Muscle of leg (tissue), 11 donors: ENCODE data around the gene ZNF83. TPM values are rescaled to one million over a fixed set of nuclear protein-coding genes. Genes with fewer than 3 reads are reported as not detected.
A peak's percentile ranks its signal among the peaks of the same experiment; 100 is the strongest.
"Not testable (repeated sequence)": the region's sequence is repeated elsewhere in the genome, so short reads cannot be mapped to it uniquely, and the experiment has no call there.

Experiments used
- DNase-seq: peaks from one replicate; pipeline ENCODE4 v3.0.0; 2013
- H3K27ac ChIP-seq: one replicate; pipeline ENCODE4 v1.5.1; 2013; ENCODE audit warnings: mild to moderate bottlenecking, low read length, control low read depth
- H3K27me3 ChIP-seq: one replicate; pipeline ENCODE4 v1.6.1; 2013; ENCODE audit warnings: low read length; ENCODE audit not compliant: control insufficient read depth, insufficient read depth
- H3K36me3 ChIP-seq: one replicate; pipeline ENCODE4 v1.6.1; 2013; ENCODE audit warnings: low read length; ENCODE audit not compliant: control insufficient read depth, insufficient read depth
- H3K4me1 ChIP-seq: one replicate; pipeline ENCODE4 v1.6.1; 2013; ENCODE audit warnings: low read length; ENCODE audit not compliant: control insufficient read depth, insufficient read depth
- H3K4me3 ChIP-seq: one replicate; pipeline ENCODE4 v1.5.1; 2013; ENCODE audit warnings: low read length, control low read depth
- H3K9me3 ChIP-seq: replicated peaks from 2 replicates; pipeline ENCODE4 v1.6.1; 2013; ENCODE audit warnings: low read depth, low read length; ENCODE audit not compliant: control insufficient read depth
- WGBS: methylation state at CpG from one replicate; pipeline ENCODE4 v1.1.5; 2013; ENCODE audit warnings: missing lambda C conversion rate; ENCODE audit not compliant: insufficient coverage; 5-methylcytosine and 5-hydroxymethylcytosine counted together
- polyA plus RNA-seq, 8 donors: library from polyadenylated mRNA; unstranded; fragments of 120-200 nt; gene quantifications; one replicate each; pipeline versions ENCODE4 v1.2.1 to v1.2.3, GENCODE V29; 2013; ENCODE audit warnings: inconsistent platforms in 1 of 8, low replicate concordance in 1 of 8; ENCODE audit not compliant: insufficient read length in 8 of 8, insufficient read depth in 1 of 8
- total RNA-seq: library from RNA; stranded (reverse); fragments of 120-200 nt; gene quantifications from one replicate; pipeline ENCODE4 v1.2.4, GENCODE V29; 2013

ZNF83 gene
- total and polyA plus RNA-seq, 9 donors, result 25.6 to 53.9 (median 38.9) TPM

DNA sequence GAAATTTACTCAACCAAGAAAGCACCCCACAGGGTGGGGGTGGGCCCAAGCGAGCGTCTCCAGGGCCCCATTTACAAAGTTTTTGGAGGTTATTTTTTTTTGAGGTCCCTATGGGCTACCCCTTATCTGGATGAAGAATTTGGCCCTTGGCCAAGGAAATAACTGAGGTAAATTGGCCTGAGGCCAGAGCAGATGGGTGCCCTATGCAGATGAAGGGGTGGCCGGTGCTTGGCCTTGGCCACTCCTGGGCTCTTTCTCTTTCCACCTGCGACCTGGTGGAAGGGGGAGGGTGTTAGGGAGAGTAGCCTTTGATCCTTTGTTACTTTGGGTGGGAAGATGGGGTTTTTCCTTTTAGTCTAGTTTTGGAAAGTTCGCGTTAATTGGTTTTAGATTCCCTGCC is 52.6 kb downstream of the ZNF83 start:
- H3K4me1 ChIP-seq, result peaks cover 2% of the 10 kb centered on the region
- DNase-seq, result peak; percentile 15
- H3K27me3 ChIP-seq, result no peaks in the 10 kb centered on the region
- no peaks in the 10 kb centered on the region for H3K9me3 ChIP-seq
- peaks cover 18% of the 10 kb centered on the region for H3K36me3 ChIP-seq
- H3K4me3 ChIP-seq, result no peak overlapping the region
- WGBS, result 95% methylated on average over 2 of the region's 6 CpGs
- peak overlapping the region; percentile 47 for H3K27ac ChIP-seq

DNA sequence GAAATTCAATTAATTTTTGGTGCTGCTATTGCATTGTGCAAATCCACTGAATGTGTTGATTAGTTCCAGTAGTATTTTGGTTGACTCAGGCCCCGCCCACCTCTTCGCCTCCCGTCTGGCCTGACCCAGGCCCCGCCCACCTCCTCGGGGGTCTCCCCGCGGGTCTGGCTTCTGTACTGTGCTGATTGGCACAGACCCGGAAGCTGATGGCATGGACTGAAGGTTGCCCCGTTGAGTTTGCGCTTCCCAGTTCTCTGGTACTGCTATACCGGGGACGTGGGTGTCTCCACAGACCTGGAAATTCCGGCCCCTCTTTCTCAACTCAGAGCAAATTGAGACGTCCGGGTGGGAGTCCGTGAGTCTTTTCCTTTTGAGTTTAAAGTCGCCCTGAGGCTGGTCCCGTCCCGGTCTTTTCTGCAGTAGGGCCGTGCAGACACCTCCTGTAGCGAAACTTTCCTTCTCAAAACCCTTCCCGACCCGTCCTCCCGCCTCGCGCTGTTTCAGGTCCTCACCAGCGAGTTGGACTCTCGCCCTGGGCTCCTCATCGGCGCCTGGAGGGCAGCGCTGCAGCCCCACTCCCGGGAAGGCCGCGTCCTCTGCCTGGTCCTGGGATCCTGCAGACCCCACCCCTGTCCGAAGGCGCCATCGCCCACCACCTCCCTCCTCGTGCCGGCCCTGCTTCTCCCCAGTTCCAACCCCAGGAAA is 53.3 kb downstream of the ZNF83 start:
- Histone ChIP-seq H3K27ac (peak overlapping the region; percentile 47), H3K36me3 (peaks cover 19% of the 10 kb centered on the region), H3K27me3 (no peaks in the 10 kb centered on the region), H3K4me3 (peak overlapping the region; percentile 41), H3K9me3 (no peaks in the 10 kb centered on the region), H3K4me1 (peaks cover 2% of the 10 kb centered on the region)
- WGBS, result 26% methylated on average over 30 of the region's 39 CpGs
- peak; percentile 69 for DNase-seq

DNA sequence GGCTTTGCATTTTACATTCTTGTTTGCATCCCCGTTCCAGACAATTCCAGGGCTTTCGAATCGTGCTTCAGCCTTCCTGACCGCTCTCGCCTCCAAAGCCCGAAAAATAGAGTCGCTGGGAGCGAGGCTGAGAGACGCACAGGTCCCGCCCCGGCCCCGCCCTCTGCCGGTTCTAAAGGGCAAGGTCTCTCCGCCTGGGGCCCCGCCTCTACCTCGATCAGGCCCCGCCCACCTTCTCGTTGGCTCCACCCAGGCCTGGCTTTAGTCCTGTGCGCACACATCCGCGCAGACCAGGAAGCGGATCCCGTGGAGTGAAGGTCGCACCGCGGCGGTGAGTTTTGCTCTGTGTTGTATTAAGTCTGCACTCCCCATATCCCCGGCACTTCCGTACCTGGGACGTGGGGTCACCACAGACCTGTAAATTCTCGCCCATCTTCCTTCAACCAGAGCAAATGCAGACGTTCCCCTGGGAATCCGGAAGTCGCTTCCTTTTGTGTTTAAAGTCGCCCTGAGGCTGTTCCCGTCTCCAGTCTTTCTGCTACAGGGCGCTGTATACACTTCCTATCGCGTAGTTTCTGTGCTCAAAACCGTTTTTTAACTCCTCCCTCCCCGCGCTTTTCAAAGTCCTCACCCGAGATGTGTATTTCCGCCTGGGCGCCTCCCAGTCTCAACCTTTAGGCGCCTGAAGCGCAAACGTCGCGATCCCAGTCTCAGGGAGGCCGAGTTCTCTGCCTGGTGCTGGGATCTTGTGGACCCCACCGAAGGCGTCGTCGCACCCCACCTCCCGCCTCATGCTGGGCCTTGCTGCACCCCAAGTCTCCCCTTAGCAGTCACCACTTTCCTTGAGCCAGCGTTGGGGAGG is 67.9 kb downstream of the ZNF83 start, which contains the start of gene ZNF701:
Gene ZNF701, plus strand, starts transcription at position 288 of the 862 bp plus-strand sequence. CDS start 3,861 bp downstream, outside the sequence.
- peak within 1 kb of the TSS; percentile 70 for H3K4me3 ChIP-seq
- under 1% methylated on average over 42 of the region's 57 CpGs for WGBS
- DNase-seq, result peak; percentile 96

DNA sequence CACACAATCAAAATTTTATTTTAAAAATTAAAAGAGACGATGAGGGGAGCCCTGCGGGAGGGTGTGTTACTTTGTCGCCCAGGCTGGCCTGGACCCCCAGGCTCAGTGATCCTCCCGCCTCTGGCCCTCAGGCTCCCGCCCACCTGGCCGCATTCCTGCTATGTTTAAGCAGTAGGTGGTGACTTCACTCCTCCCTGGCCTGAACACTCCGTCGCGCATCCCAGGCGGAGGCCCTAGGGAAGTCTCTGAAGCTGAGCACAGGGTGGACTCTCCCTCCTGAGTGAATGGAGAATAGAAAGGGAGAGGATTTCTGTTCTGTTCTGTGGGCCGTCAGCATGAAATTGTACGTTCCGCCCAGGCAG is 68.5 kb downstream of the ZNF83 start:
- 0% methylated on average over 4 of the region's 13 CpGs for WGBS
- Histone ChIP-seq H3K4me3 (peak overlapping the region; percentile 70), H3K36me3 (peaks cover 13% of the 10 kb centered on the region), H3K27ac (peak overlapping the region; percentile 86)
- peak; percentile 87 for DNase-seq
- not testable (repeated sequence) for H3K4me1 ChIP-seq, H3K9me3 ChIP-seq, H3K27me3 ChIP-seq

More for the DNA sequence above, 67.9 kb downstream of the ZNF83 start, which contains the start of gene ZNF701:
- peaks cover 7% of the 10 kb centered on the region for H3K4me1 ChIP-seq
- no peaks in the 10 kb centered on the region for H3K27me3 ChIP-seq
- H3K27ac ChIP-seq, result peak within 1 kb of the TSS; percentile 86
- H3K9me3 ChIP-seq, result no peaks in the 10 kb centered on the region
- H3K36me3 ChIP-seq, result peaks cover 13% of the 10 kb centered on the region

DNA sequence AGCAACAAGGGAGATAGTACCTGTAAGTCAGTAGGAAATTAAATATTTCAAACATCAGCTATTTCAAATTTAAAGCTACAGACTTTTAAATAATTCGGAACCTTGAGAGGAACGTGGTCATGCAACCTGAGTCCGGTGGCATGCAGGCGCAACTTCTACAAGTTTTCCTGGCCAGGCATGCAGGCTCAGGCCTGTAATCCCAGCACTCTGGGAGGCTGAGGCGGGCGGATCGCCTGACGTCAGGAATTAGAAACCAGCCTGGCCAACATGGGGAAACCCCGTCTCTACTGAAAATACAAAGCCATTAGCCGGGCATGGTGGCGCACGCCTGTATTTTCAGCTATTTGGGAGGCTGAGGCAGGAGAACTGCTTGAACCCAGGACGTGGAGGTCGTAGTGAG is 70.2 kb downstream of the ZNF83 start:
- H3K27me3 ChIP-seq, result no peaks in the 10 kb centered on the region
- H3K4me3 ChIP-seq, result no peak overlapping the region
- DNase-seq, result no peak
- H3K4me1 ChIP-seq, result peaks cover 7% of the 10 kb centered on the region
- H3K9me3 ChIP-seq, result no peaks in the 10 kb centered on the region
- 98% methylated on average over 8 of the region's 14 CpGs for WGBS
- H3K27ac ChIP-seq, result no peak overlapping the region
- peaks cover 7% of the 10 kb centered on the region for H3K36me3 ChIP-seq

DNA sequence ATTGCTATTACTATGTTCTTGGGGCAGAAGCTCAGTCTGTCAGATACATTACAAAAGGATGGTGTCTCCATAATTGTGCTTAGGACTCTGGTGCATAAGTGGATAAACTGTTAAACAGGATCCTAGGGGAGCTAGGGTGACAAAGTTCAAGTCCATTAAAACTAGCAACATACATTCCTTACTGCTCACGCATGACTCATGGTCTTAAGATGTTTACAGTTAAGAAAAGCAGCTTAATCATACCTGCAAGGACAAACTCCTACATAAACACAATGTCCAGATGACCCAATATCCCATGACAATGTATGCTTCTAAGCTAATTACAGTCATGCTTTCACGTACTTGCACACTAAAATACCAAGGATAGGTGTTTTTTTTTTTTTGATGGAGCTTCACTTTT is 71.6 kb downstream of the ZNF83 start:
- Histone ChIP-seq H3K4me3 (no peak overlapping the region), H3K36me3 (peaks cover 6% of the 10 kb centered on the region), H3K9me3 (no peaks in the 10 kb centered on the region), H3K27me3 (no peaks in the 10 kb centered on the region), H3K27ac (no peak overlapping the region), H3K4me1 (peaks cover 7% of the 10 kb centered on the region)
- no CpG with 5 or more reads among the region's 2 CpGs for WGBS
- DNase-seq, result no peak

DNA sequence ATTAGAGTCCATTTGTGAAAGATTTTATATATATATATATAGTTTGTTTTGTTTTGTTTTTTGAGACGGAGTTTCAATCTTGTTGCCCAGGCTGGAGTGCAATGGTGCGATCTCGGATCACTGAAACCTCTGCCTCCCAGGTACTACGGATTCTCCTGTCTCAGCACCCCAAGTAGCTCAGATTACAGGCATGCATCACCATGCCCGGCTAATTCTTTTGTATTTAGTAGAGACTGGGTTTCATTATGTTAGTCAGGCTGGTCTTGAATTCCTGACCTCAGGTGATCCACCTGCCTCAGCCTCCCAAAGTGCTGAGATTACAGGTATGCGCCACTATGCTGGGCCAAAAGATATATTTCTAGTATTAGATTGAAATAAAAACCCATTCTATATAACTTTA is 72.0 kb downstream of the ZNF83 start:
- WGBS, result 86% methylated on average over 2 of the region's 6 CpGs
- H3K4me1 ChIP-seq, result peaks cover 7% of the 10 kb centered on the region
- DNase-seq, result no peak
- no peak overlapping the region for H3K27ac ChIP-seq
- no peak overlapping the region for H3K4me3 ChIP-seq
- H3K27me3 ChIP-seq, result no peaks in the 10 kb centered on the region
- peaks cover 6% of the 10 kb centered on the region for H3K36me3 ChIP-seq
- H3K9me3 ChIP-seq, result no peaks in the 10 kb centered on the region

Other genes starting within 250 kb of the ZNF83 start
- gene ZNF528, start 240.5 kb downstream of the ZNF83 start, total RNA-seq, result 30.0 TPM
- gene ZNF528, start 240.5 kb downstream of the ZNF83 start, polyA plus RNA-seq, result 10 to 100 TPM; 14.1 to 27.8 (median 17.3) TPM
- gene ZNF534, start 209.2 kb downstream of the ZNF83 start, total RNA-seq, result 0.22 TPM
- gene ZNF534, start 209.2 kb downstream of the ZNF83 start, polyA plus RNA-seq, result 1 to 10 TPM in 3 of 8 donors, under 1 TPM in 5; 0.50 to 1.2 (median 0.73) TPM
- 5.9 TPM for gene ZNF578, start 184.8 kb downstream of the ZNF83 start, total RNA-seq
- gene ZNF578, start 184.8 kb downstream of the ZNF83 start, polyA plus RNA-seq, result 1 to 10 TPM; 1.3 to 4.1 (median 3.0) TPM
- gene ZNF808, start 110.7 kb downstream of the ZNF83 start, total RNA-seq, result 15.9 TPM
- 1 to 10 TPM; 3.6 to 7.6 (median 5.6) TPM for gene ZNF808, start 110.7 kb downstream of the ZNF83 start, polyA plus RNA-seq
- 12.5 TPM for gene ZNF701, start 68.1 kb downstream of the ZNF83 start, total RNA-seq
- gene ZNF701, start 68.1 kb downstream of the ZNF83 start, polyA plus RNA-seq, result 10 to 100 TPM in 1 of 8 donors, 1 to 10 TPM in 7; 6.4 to 10.7 (median 8.4) TPM
- 9.0 TPM for gene ZNF611, start 96.7 kb upstream of the ZNF83 start, total RNA-seq
- gene ZNF611, start 96.7 kb upstream of the ZNF83 start, polyA plus RNA-seq, result 10 to 100 TPM in 1 of 8 donors, 1 to 10 TPM in 7; 4.9 to 10.5 (median 6.8) TPM
- 2.8 TPM for gene ZNF600, start 148.4 kb upstream of the ZNF83 start, total RNA-seq
- 1 to 10 TPM; 1.4 to 4.7 (median 2.6) TPM for gene ZNF600, start 148.4 kb upstream of the ZNF83 start, polyA plus RNA-seq
- 14.9 TPM for gene ZNF28, start 183.3 kb upstream of the ZNF83 start, total RNA-seq
- 10 to 100 TPM in 1 of 8 donors, 1 to 10 TPM in 7; 4.6 to 11.8 (median 8.3) TPM for gene ZNF28, start 183.3 kb upstream of the ZNF83 start, polyA plus RNA-seq
- gene ZNF468, start 219.3 kb upstream of the ZNF83 start, total RNA-seq, result 19.9 TPM
- 10 to 100 TPM; 13.8 to 21.9 (median 16.7) TPM for gene ZNF468, start 219.3 kb upstream of the ZNF83 start, polyA plus RNA-seq